HG03095 (cell line): ENCODE data around the gene MEIKIN.

Experiments
- ATAC-seq: cut with Tn5 transposase; IDR thresholded peaks from one replicate; pipeline ENCODE4 v1.9.1; 2021; ENCODE audit warnings: moderate library complexity; ENCODE audit not compliant: unreplicated experiment

Gene MEIKIN

DNA sequence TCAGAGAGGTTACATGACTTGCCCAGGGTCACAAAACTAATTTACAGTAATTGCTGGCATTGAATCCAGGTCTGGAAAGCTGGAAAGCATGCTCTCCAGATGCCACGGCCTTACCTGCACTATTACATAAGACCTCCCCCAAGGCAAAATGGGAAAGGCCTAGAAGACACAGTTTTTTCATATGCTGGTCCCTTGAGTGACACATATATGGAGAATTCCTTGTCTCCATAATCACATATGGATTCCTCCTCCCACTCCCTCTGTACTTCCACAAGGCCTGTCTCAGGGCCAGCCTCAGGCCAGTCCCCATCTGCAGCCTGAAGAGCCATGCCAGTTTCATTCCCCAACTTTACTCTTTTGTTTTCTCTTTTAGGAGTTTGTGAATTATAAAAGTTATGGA is 28.6 kb upstream of the MEIKIN start:
- no peak for ATAC-seq

DNA sequence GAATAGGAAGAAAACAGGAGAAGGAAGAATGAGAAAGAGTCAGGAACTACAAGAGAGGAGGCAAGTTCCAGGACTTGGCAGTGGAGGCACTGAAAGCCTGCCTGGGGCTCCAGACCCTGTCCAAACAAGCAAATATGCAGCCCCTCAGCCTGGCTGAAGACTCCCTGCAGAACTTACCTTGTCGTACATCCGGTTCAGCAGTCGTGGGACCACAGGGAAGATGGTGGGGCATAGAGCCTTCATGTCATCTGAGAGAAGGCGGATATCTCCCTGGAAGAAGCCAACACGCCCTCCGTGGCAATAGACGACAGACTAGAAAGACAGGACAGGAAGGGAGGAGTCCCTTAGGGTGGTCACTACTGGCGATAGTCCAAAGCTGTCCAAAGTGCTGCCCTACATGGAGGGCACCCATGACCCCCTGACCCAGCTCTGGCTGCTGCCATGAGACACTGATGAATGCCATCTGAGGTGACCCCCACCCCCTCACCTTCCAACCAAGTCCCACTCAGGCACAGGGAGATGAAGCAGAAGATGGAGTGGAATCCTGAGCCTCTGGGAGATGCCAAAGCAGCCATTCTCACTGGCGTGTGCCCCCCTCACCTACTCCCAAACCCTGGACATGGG is 27.7 kb upstream of the MEIKIN start:
- ATAC-seq: no peak

GRCh38 chr5:131968396-131968954 is 23.0 kb upstream of the MEIKIN start:
- no peak for ATAC-seq

DNA sequence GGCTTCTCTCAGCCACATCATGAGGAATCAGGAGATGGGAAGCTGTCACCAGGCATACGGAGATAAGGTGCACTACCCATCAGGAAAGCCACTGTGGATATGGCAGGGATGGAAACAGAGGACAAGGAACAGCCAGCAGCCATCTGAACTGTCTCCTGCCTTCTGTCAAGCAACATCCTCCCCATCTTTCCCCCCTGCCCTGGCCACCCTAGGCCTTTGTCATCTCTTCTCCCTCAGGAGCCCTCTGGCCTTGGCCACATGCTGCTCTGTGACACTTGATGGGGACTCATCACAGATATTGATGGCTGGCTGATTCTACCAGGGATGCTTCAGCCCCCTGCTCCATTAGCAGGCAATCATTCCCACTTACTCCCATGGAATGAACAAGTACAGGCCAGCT is 21.1 kb upstream of the MEIKIN start:
- ATAC-seq: no peak

- ATAC-seq: no peak
These were observed 20.5 kb upstream of the MEIKIN start for GRCh38 chr5:131965826-131966415.

- ATAC-seq: no peak
These were observed 14.4 kb upstream of the MEIKIN start for GRCh38 chr5:131959906-131960305.

- no peak for ATAC-seq
These were observed 13.7 kb upstream of the MEIKIN start for GRCh38 chr5:131959136-131959535.

- ATAC-seq: no peak
These were observed 12.4 kb upstream of the MEIKIN start for GRCh38 chr5:131957721-131958441.

GRCh38 chr5:131953969-131954368 is 8.5 kb upstream of the MEIKIN start:
- no peak for ATAC-seq

- no peak for ATAC-seq
These were observed 6.9 kb upstream of the MEIKIN start for GRCh38 chr5:131952301-131952857.

GRCh38 chr5:131950706-131951105 is 5.2 kb upstream of the MEIKIN start:
- no peak for ATAC-seq

DNA sequence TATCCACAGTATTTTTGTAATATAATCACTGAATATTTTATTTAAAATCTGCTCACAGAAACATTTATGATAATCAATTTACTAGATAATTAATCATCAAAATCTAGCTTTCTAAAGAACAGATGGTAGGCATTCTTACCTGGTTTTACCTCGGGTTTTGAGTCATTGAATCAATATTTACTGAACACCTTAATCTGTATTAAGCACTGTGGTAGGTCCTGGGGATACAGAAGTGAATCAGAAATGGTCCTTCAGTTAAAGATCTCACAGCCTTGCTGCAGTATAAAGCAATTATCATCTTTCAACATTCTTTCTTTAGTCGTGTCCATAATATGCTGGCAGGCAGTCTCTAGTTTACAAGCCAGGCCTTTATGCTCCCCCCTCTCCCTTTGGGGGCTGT is 2.0 kb upstream of the MEIKIN start:
- ATAC-seq: no peak

DNA sequence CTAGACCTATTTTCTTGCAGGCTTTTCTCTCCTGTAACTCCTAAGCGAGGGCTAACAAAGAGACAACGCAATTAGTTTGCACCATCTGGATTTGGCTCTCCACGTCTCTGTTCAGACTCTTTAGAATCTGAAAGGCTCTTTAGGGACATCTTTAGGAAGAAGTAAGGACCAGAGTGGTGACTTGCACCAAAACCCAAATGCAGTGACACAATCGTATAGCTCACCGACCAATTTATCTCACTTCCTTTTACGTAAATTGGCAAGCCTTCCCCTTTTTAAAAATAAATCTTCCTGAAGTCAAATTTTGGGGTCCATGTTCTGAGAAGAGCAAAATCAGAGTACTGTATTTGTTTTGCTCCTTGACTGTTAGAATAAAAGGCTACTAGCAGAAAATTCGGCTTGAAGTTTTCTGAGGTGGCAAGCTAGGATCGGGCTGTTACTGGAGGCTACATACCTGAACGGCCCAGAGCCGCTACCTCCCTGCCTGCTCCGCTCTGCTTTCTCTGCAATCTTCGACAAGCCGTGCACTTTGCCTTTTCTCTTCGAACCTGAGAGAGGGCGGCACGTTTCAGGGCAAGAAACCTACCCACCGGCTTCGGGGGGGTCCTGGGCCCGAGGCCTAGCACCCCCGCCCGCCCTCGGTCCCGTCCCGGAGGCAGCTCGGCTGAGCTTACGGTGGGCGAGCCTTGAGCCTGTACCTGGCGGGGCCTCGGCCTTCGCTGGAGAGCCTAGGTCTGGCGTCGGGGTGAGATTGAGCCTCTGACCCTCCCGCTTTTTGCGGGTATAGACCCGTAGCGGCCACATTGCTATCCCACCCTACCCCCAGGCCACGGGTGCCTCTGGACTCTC is 537 bp downstream of the MEIKIN start:
- no peak for ATAC-seq

GRCh38 chr5:131943916-131944315 is 1.5 kb downstream of the MEIKIN start:
- ATAC-seq: no peak

DNA sequence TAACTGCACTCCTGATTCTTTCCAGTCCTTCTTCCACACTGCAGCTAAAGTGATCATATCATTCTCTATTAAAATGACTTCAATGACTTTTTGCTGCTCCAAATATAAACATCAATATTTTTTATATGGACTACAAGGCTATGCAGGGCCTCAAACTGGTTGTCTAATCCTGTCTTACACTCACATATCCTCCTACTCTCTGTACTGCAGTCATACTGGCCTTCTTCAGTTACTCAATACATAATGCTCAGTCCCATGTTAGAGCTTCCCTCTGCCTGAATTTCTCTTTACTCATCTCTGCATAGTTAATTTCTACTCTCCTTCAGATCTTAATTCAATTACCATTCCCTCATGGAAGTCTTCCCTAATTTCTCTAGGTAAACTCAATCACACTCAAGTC is 3.4 kb downstream of the MEIKIN start:
- no peak for ATAC-seq

DNA sequence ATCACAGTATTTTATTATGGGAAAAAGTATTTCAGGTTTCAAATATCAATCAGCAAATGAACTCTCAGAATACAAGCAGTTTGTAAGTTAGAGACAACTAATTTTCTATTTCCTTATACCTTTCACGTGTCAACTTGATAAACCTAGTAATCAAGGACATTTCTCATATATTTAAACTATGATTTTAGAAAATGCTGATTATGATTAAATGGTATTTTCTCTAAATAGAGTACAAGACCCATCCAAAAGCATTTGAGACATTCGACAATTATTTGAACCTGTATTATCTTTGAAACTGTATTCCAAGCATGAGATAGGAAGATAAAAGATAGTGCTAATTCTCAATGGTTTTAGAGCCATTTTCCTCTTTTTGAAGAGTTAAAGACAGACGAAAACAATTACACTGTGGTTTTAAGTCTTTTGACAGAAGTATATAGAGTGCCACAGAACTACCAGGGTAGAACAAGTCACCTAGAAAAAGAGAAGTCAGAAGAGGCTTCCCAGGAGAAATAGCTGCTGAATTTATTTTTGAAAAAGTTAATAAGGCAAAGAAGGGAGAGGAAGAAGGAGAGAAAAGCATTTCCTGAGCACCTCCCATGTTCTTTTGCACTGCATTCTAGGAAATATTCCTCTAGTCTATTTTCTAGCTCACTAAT is 5.6 kb downstream of the MEIKIN start:
- ATAC-seq: no peak

DNA sequence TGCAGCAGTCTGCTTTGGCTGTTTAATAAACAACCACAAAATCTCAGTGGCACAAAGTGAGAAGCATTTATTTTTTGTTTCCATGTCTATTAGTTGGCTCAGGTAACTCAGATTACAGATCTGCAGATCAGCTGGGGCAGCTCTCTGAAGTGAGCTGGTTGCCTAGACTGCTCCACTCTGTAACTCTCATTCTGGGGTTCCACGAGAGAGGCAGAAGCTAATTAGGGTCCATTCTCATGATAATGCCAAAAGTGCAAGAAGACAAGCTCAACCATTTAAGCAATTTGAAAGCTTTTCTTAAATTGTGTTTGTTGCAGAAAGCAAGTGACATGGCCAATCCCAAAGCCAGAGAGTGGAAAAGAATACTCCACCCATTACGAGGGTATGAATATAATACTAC is 13.2 kb downstream of the MEIKIN start:
- ATAC-seq: no peak

DNA sequence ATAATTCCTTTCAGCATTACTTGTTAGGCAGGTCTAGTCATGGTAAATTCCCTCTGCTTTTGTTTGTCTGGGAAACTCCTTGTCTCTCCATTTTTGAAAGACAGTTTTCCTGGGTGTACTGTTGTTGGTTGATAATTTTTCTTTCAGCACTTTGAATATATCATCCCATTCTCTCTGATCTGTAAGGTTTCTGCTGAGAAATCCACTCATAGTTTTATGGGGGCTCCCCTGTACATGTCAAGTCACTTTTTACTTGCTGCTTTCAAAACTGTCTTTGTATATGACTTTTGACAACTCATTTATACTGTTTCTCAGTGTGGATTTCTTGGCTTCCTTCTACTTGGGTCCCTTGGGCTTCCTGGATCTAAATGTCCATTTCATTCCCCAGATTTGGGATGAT is 16.5 kb downstream of the MEIKIN start:
- ATAC-seq: no peak

DNA sequence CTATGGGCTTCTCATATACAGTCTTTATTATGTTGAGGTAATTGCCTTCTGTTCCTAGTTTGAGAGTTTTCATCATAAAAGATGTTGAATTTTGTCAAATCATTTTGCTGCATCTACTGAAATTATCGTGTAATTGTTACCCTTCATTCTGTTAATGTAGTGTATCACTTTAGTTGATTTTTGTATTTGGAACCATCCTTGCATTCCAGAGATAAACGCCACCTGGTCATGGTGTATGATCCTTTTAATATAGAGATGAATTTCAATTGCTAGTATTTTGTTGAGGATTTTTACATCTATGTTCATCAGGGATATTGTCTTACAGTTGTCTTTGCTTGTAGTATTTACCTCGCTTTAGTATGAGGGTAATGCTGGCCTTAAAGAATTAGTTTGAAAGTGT is 19.3 kb downstream of the MEIKIN start:
- ATAC-seq: no peak

DNA sequence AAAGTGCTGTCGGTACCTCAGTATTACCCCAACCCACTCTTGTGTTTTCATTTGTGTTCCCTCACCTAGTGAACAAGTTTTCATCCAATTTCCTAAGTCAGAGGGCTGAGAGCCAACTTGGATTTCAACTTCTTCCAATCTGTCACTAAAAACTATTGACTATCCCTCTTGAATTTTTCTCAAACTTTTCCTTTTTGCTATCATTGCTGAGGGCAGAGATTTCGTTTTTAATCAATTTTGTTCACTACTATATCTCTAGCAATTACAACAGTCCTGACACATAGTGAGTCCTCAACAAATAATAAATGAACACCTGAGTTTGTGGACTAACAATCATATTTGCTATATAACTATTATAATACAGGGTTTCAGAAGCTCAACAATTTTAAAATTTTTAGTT is 29.0 kb downstream of the MEIKIN start:
- no peak for ATAC-seq
